Peyer's patch (tissue), 4 donors: ENCODE data around the gene KCMF1. TPM values are rescaled to one million over a fixed set of nuclear protein-coding genes. Genes with fewer than 3 reads are reported as not detected.

Source experiments
- DNase-seq, 3 donors: peaks; one replicate each; pipeline ENCODE4 v3.0.0-alpha.2; 2017 to 2019
- H3K27ac ChIP-seq, 4 donors: fragments of 200-600 bp; sonication (generic); one replicate each; pipeline ENCODE4 v1.5.1; 2016 to 2019
- H3K27me3 ChIP-seq, 2 donors: fragments of 200-600 bp; sonication (generic); one replicate each; pipeline ENCODE4 v1.5.1; 2019
- H3K36me3 ChIP-seq, 3 donors: fragments of 200-600 bp; sonication (generic); one replicate each; pipeline ENCODE4 v1.5.1; 2016 to 2019
- H3K4me1 ChIP-seq, 4 donors: fragments of 200-600 bp; sonication (generic); one replicate each; pipeline ENCODE4 v1.5.1; 2016 to 2019
- H3K4me3 ChIP-seq, 4 donors: fragments of 200-600 bp; sonication (generic); 1 replicate in 3 of 4; 2 replicates in 1 of 4; pipeline ENCODE4 v1.5.1; 2016 to 2019; ENCODE audit warnings: mild to moderate bottlenecking in 1 of 4
- H3K9me3 ChIP-seq, 4 donors: fragments of 200-600 bp; sonication (generic); one replicate each; pipeline ENCODE4 v1.5.1; 2016 to 2019; ENCODE audit warnings: mild to moderate bottlenecking in 1 of 4
- CTCF ChIP-seq, 6 experiments: fragments of 450-650 bp in 4 of 6; fragments of 200-600 bp in 2 of 6; sonication (generic) in 1 of 6; IDR thresholded peaks; one replicate each; pipeline ENCODE4 v1.5.1; 2017 to 2019; ENCODE audit warnings: antibody characterized with exemption in 6 of 6, mild to moderate bottlenecking in 3 of 6, moderate library complexity in 1 of 6
- POLR2A ChIP-seq, 2 donors: fragments of 450-650 bp; IDR thresholded peaks; one replicate each; pipeline ENCODE4 v1.5.1; 2017; ENCODE audit warnings: antibody characterized with exemption in 2 of 2, mild to moderate bottlenecking in 2 of 2, moderate library complexity in 2 of 2
- total RNA-seq, 4 donors: library from RNA; depleted of rRNA; stranded (reverse); fragments of >200 nt; gene quantifications; one replicate each; pipeline ENCODE4 v1.1.0, GENCODE V29; 2016

The KCMF1 gene
- total RNA-seq, 4 donors from 2014 or later = 28.1 to 66.5 (median 44.3) TPM

GRCh38 chr2:85089585-85089984, 118.6 kb downstream of the KCMF1 start:
- Histone ChIP-seq H3K27ac (no peak overlapping the region), H3K36me3 (no peaks in the 10 kb centered on the region), H3K4me3 (no peak overlapping the region), H3K4me1 (no peaks in the 10 kb centered on the region), H3K27me3 (no peaks in the 10 kb centered on the region), H3K9me3 (no peaks in the 10 kb centered on the region)
- TF ChIP-seq POLR2A (IDR thresholded peaks at IDR 0.05) (no peak), CTCF (IDR thresholded peaks at IDR 0.05) (no peak)
- DNase-seq = no peak

- no peak overlapping the region for H3K4me3 ChIP-seq
- H3K27me3 ChIP-seq = no peaks in the 10 kb centered on the region
- no peak overlapping the region for H3K27ac ChIP-seq
- H3K9me3 ChIP-seq = no peaks in the 10 kb centered on the region
- no peaks in the 10 kb centered on the region for H3K36me3 ChIP-seq
- no peak for TF ChIP-seq CTCF (IDR thresholded peaks at IDR 0.05)
- no peak for TF ChIP-seq POLR2A (IDR thresholded peaks at IDR 0.05)
- H3K4me1 ChIP-seq = no peaks in the 10 kb centered on the region
- DNase-seq = no peak
Observed at GRCh38 chr2:85091838-85092237, 120.9 kb downstream of the KCMF1 start.

- no peaks in the 10 kb centered on the region for H3K27me3 ChIP-seq
- DNase-seq = no peak
- H3K4me1 ChIP-seq = no peaks in the 10 kb centered on the region
- H3K9me3 ChIP-seq = no peaks in the 10 kb centered on the region
- H3K4me3 ChIP-seq = no peak overlapping the region
- TF ChIP-seq CTCF (IDR thresholded peaks at IDR 0.05) = no peak
- TF ChIP-seq POLR2A (IDR thresholded peaks at IDR 0.05) = no peak
- no peaks in the 10 kb centered on the region for H3K36me3 ChIP-seq
- no peak overlapping the region for H3K27ac ChIP-seq
Observed at GRCh38 chr2:85095094-85095493, 124.1 kb downstream of the KCMF1 start.

GRCh38 chr2:85096616-85097015, 125.7 kb downstream of the KCMF1 start:
- no peaks in the 10 kb centered on the region for H3K36me3 ChIP-seq
- H3K4me1 ChIP-seq = no peaks in the 10 kb centered on the region
- TF ChIP-seq CTCF (IDR thresholded peaks at IDR 0.05) (no peak), POLR2A (IDR thresholded peaks at IDR 0.05) (no peak)
- no peaks in the 10 kb centered on the region for H3K27me3 ChIP-seq
- no peak for DNase-seq
- H3K4me3 ChIP-seq = no peak overlapping the region
- no peaks in the 10 kb centered on the region for H3K9me3 ChIP-seq
- H3K27ac ChIP-seq = no peak overlapping the region

- no peaks in the 10 kb centered on the region for H3K4me1 ChIP-seq
- TF ChIP-seq CTCF (IDR thresholded peaks at IDR 0.05) (no peak), POLR2A (IDR thresholded peaks at IDR 0.05) (no peak)
- H3K27me3 ChIP-seq = no peaks in the 10 kb centered on the region
- H3K9me3 ChIP-seq = no peaks in the 10 kb centered on the region
- H3K4me3 ChIP-seq = no peak overlapping the region
- DNase-seq = no peak
- H3K36me3 ChIP-seq = no peaks in the 10 kb centered on the region
- no peak overlapping the region for H3K27ac ChIP-seq
Observed at GRCh38 chr2:85104228-85104627, 133.3 kb downstream of the KCMF1 start.
